Activated T-cell treated with anti-CD3 and anti-CD28 coated beads for 4 hours (primary cell): ENCODE measurements around the gene CYBA.
"Not testable (repeated sequence)": the region's sequence is repeated elsewhere in the genome, so short reads cannot be mapped to it uniquely, and the experiment has no call there.

ENCODE experiments used
- DNase-seq: peaks from one replicate; pipeline ENCODE4 v3.0.0-alpha.2; 2020

CYBA gene

GRCh38 chr16:88626646-88627045 is 24.2 kb downstream of the CYBA start:
- DNase-seq = no peak

- DNase-seq = no peak
Measured at GRCh38 chr16:88624977-88625576, 25.8 kb downstream of the CYBA start.

GRCh38 chr16:88624481-88624880 is 26.4 kb downstream of the CYBA start:
- DNase-seq = no peak

GRCh38 chr16:88623858-88624257 is 27.0 kb downstream of the CYBA start:
- no peak for DNase-seq

- DNase-seq = no peak
Measured at GRCh38 chr16:88622866-88623265, 28.0 kb downstream of the CYBA start.

GRCh38 chr16:88622125-88622524 is 28.7 kb downstream of the CYBA start:
- no peak for DNase-seq

- peak; percentile 27 for DNase-seq
Measured at GRCh38 chr16:88619859-88620815, 30.7 kb downstream of the CYBA start.

- no peak for DNase-seq
Measured at GRCh38 chr16:88618956-88619667, 31.7 kb downstream of the CYBA start.

GRCh38 chr16:88618182-88618955 is 32.5 kb downstream of the CYBA start:
- DNase-seq = no peak

- no peak for DNase-seq
Measured at GRCh38 chr16:88617268-88618031, 33.4 kb downstream of the CYBA start.

- no peak for DNase-seq
Measured at GRCh38 chr16:88616736-88617135, 34.1 kb downstream of the CYBA start.

GRCh38 chr16:88616320-88616719 is 34.5 kb downstream of the CYBA start:
- DNase-seq = no peak

GRCh38 chr16:88614818-88615580 is 35.9 kb downstream of the CYBA start:
- no peak for DNase-seq

GRCh38 chr16:88613911-88614817 is 36.7 kb downstream of the CYBA start:
- no peak for DNase-seq

- DNase-seq = no peak
Measured at GRCh38 chr16:88613293-88613692, 37.6 kb downstream of the CYBA start.

- DNase-seq = no peak
Measured at GRCh38 chr16:88610909-88611812, 39.7 kb downstream of the CYBA start.

- no peak for DNase-seq
Measured at GRCh38 chr16:88610080-88610479, 40.8 kb downstream of the CYBA start.

GRCh38 chr16:88609426-88609825 is 41.4 kb downstream of the CYBA start:
- not testable (repeated sequence) for DNase-seq

GRCh38 chr16:88608076-88608475 is 42.8 kb downstream of the CYBA start:
- no peak for DNase-seq
